HEK293T (cell line): ENCODE data around the gene LZTFL1.

Experiments
- CTCF ChIA-PET: fragments of 350-600 bp; formaldehyde crosslinking; extraction: SDS; loops from one replicate; lab custom pipeline; 2021; ENCODE audit warnings: antibody characterized with exemption, inconsistent platforms; lab: Yijun Ruan, JAX
- POLR2A ChIA-PET: fragments of 350-600 bp; formaldehyde crosslinking; extraction: SDS; loops from one replicate; lab custom pipeline; 2020; ENCODE audit warnings: antibody characterized with exemption, inconsistent platforms; lab: Yijun Ruan, JAX
- DNase-seq: peaks from one replicate; pipeline ENCODE4 v3.0.0; 2012; ENCODE audit warnings: mixed read lengths; ENCODE audit errors: extremely low spot score
- ARNT ChIP-seq: fragments of 450-650 bp; IDR thresholded peaks from 2 replicates; pipeline ENCODE4 v1.6.1; 2017; ENCODE audit warnings: mild to moderate bottlenecking
- BHLHE40 ChIP-seq: fragments of 450-650 bp; IDR thresholded peaks from 2 replicates; pipeline ENCODE4 v1.6.1; 2016; ENCODE audit warnings: mild to moderate bottlenecking, moderate library complexity, borderline replicate concordance
- CTBP1 ChIP-seq: fragments of 450-650 bp; IDR thresholded peaks from 2 replicates; pipeline ENCODE4 v1.6.1; 2016; ENCODE audit warnings: borderline replicate concordance
- ELF4 ChIP-seq: fragments of 450-650 bp; IDR thresholded peaks from 2 replicates; pipeline ENCODE4 v1.6.1; 2017; ENCODE audit warnings: antibody characterized with exemption
- FOXA1 ChIP-seq: fragments of 450-650 bp; IDR thresholded peaks from 2 replicates; pipeline ENCODE4 v1.6.1; 2016; ENCODE audit warnings: mild to moderate bottlenecking
- FOXK2 ChIP-seq: fragments of 450-650 bp; IDR thresholded peaks from 2 replicates; pipeline ENCODE4 v1.6.1; 2016; ENCODE audit warnings: mild to moderate bottlenecking
- FOXM1 ChIP-seq: fragments of 450-650 bp; IDR thresholded peaks from 2 replicates; pipeline ENCODE4 v1.6.1; 2017; ENCODE audit warnings: mild to moderate bottlenecking, borderline replicate concordance
- HDGF ChIP-seq: fragments of 450-650 bp; IDR thresholded peaks from 2 replicates; pipeline ENCODE4 v1.6.1; 2017; ENCODE audit warnings: antibody characterized with exemption, borderline replicate concordance
- L3MBTL2 ChIP-seq: fragments of 450-650 bp; conservative IDR thresholded peaks from 2 replicates; pipeline ENCODE4 v1.6.1; 2016; ENCODE audit warnings: mild to moderate bottlenecking
- LEF1 ChIP-seq: fragments of 450-650 bp; IDR thresholded peaks from 2 replicates; pipeline ENCODE4 v1.6.1; 2017; ENCODE audit warnings: mild to moderate bottlenecking, borderline replicate concordance
- NFRKB ChIP-seq: fragments of 450-650 bp; IDR thresholded peaks from 2 replicates; pipeline ENCODE4 v1.6.1; 2016; ENCODE audit warnings: mild to moderate bottlenecking, moderate library complexity
- PKNOX1 ChIP-seq: fragments of 450-650 bp; IDR thresholded peaks from 2 replicates; pipeline ENCODE4 v1.6.1; 2016
- SP1 ChIP-seq: fragments of 450-650 bp; IDR thresholded peaks from 2 replicates; pipeline ENCODE4 v1.6.1; 2017
- SUZ12 ChIP-seq: fragments of 450-650 bp; IDR thresholded peaks from 2 replicates; pipeline ENCODE4 v1.6.1; 2016; ENCODE audit warnings: mild to moderate bottlenecking
- TARDBP ChIP-seq: fragments of 450-650 bp; IDR thresholded peaks from 2 replicates; pipeline ENCODE4 v1.6.1; 2016
- ZNF384 ChIP-seq: fragments of 450-650 bp; IDR thresholded peaks from 2 replicates; pipeline ENCODE4 v1.6.1; 2016

Gene LZTFL1

GRCh38 chr3:45885979-45886705 lies 44.2 kb upstream of the LZTFL1 start, which contains the start of gene CCR9:
CCR9 (plus strand) TSS chr3:45886543; CDS start chr3:45894934, 8,391 bp downstream.
- no peak for TF ChIP-seq FOXA1
- ChIA-PET CTCF (no interaction called here), POLR2A (no interaction called here)
- DNase-seq, result no peak

DNA sequence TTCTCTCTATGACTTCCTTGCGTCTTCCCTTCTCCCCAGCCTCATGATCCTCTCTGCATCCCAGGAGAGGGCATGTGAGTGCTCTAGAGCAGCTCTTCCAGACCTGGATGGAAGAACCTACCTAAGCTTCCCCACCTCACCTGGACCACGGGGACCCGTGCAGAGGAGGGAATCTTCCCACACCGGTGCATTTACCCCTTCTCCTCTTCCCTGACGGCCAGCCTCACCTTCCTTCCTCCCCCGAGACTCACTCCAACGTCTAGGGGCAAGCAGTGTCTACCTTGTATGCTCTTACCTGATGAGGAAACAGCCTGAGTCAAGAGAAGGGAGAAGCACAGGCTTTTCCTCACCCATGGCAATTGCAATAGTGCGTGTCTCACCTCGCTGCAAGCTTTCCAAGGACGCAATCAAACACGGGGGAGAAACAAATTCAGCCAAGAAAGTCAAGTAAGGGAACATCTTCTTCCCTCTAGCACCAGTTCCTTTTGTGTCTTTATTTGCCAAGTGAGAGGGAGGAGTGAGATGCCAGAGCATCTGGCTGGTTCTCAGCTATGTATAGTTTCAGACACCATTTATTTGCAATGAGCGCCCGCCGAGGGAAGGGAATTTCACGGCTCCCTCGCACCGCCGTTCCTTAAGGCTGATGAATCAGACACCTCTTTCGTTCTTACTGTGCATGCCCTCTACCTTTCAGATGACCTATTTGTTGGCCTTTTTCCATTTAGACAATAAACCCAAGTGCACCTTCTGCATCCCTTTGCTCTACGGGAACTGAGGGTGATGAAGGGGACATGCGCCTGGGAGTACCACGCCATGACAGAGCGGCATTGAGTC lies 42.7 kb upstream of the LZTFL1 start:
- TF ChIP-seq ZNF384 (no peak), LEF1 (no peak), ELF4 (no peak), HDGF (no peak), SP1 (no peak), L3MBTL2 (no peak), FOXK2 (no peak), TARDBP (no peak), FOXA1 (no peak), BHLHE40 (no peak), ARNT (no peak), SUZ12 (no peak), CTBP1 (no peak), PKNOX1 (no peak), NFRKB (no peak), FOXM1 (no peak)
- ChIA-PET CTCF (no interaction called here), POLR2A (no interaction called here)
- DNase-seq, result no peak

GRCh38 chr3:45881078-45882022 lies 39.4 kb upstream of the LZTFL1 start:
- DNase-seq, result no peak
- TF ChIP-seq NFRKB, result no peak
- TF ChIP-seq BHLHE40, result no peak
- no peak for TF ChIP-seq SP1
- TF ChIP-seq CTBP1, result no peak
- TF ChIP-seq SUZ12, result no peak
- TF ChIP-seq ZNF384, result no peak
- no peak for TF ChIP-seq TARDBP
- no peak for TF ChIP-seq FOXK2
- TF ChIP-seq PKNOX1, result no peak
- TF ChIP-seq L3MBTL2, result no peak
- no peak for TF ChIP-seq LEF1
- no peak for TF ChIP-seq ELF4
- TF ChIP-seq HDGF, result no peak
- no peak for TF ChIP-seq ARNT
- no peak for TF ChIP-seq FOXA1
- TF ChIP-seq FOXM1, result no peak
- ChIA-PET CTCF (no interaction called here), POLR2A (no interaction called here)

DNA sequence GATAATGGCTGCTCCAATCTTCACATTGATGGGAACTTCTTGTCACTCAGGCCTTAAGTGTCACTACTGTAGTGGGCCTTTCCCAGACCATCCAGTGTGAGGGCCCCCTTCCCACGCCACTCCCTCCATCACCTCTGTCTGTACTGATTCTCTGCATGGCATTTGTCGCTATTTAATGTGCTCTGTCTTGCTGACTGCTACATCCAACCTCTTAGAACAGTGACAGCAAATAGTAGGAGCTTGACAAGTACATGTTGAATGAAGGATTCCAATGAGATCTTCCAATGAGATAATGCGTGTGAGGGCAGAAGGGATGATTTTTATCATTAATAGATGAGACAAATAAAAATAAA lies 38.8 kb upstream of the LZTFL1 start:
- POLR2A ChIA-PET, result no interaction called here
- TF ChIP-seq CTBP1 (no peak), TARDBP (no peak), SP1 (no peak), SUZ12 (no peak), FOXM1 (no peak), BHLHE40 (no peak), L3MBTL2 (no peak), HDGF (no peak), PKNOX1 (no peak), FOXK2 (no peak), LEF1 (no peak), NFRKB (no peak), ELF4 (no peak), ARNT (no peak), ZNF384 (no peak), FOXA1 (no peak)
- CTCF ChIA-PET, result no interaction called here
- DNase-seq, result no peak

DNA sequence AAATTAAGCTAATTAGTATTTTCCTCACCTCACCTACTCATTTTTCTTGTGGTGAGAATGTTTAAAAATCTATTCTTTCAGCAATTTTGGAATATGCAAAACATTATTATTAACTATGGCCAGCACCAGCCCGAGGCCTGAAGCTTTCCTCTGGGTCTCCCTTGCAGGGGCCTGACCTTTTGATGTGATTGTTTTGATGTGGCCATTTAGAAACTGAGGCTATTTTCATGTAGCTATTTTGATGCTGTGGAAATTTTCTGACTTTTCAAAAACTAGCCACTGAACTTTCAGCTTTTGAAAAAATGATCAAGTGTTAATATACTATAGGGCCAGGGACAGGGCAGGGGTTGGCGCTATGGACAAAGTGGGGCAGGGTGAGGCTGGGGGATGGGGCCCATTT lies 36.2 kb upstream of the LZTFL1 start:
- TF ChIP-seq NFRKB, result no peak
- no peak for TF ChIP-seq BHLHE40
- no peak for TF ChIP-seq ZNF384
- no peak for TF ChIP-seq ARNT
- TF ChIP-seq FOXA1, result no peak
- TF ChIP-seq CTBP1, result no peak
- TF ChIP-seq HDGF, result no peak
- DNase-seq, result no peak
- ChIA-PET POLR2A (no interaction called here), CTCF (no interaction called here)
